Right lobe of liver (tissue), 4 donors: ENCODE data around the gene HNRNPA1.

Experiments
- CTCF ChIP-seq, 4 donors: fragments of 200-600 bp in 3 of 4; fragments of 450-650 bp in 1 of 4; IDR thresholded peaks; one replicate each; pipeline versions ENCODE4 v1.5.1 to v1.8.0; 2016 to 2022; ENCODE audit warnings: antibody characterized with exemption in 4 of 4, mild to moderate bottlenecking in 2 of 4
- POLR2A ChIP-seq: fragments of 450-650 bp; IDR thresholded peaks from one replicate; pipeline ENCODE4 v1.6.1; 2017; ENCODE audit warnings: antibody characterized with exemption, mild to moderate bottlenecking
- donor health status: DM: no; HTN: no; CAD: no.
- donor health status: DM: no; HTN: no; CAD: no.
- donor health status: DM: no; HTN: yes; CAD: no.

DNA sequence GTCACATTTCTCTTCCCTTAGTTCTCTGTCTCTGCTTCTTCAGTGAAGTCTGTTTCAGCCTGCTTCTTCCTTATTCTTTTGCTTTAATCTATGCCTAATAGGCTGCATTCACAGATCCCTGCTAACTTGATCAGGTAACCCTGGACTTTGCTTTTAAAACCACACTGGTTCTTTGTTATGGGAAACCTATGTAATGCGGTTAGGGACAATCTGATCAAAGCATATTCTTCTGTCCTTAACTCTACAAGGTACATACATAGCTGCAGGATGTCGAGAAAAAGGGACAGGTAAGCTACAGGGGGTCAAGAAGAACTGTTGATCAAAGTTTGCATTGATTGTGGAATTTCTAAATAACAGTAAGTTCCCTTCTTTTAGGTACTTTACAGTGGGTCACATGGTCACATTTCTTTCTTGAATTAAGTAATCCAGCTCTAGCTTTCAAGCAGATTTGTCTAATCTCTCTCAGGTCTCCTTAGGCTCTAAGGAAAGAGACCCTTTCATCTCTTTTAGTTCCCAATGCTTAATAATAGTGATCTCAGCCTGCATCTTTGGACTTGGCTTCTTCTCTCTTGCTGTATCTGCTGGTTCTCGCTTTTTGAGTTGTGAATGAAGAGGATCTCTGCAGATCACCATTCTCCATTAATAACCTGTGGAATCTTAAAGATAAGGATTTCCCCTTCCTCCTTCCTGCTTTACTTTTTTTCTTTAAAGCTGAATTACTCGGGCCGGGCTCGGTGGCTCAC, 48.2 kb downstream of the HNRNPA1 start:
- TF ChIP-seq CTCF (IDR thresholded peaks at IDR 0.05), result no peak
- TF ChIP-seq POLR2A, result no peak
